Hepatocyte (in vitro differentiated cells): ENCODE measurements around the gene ZNF91. TPM values are rescaled to one million over a fixed set of nuclear protein-coding genes. Genes with fewer than 3 reads are reported as not detected.
"Not testable (repeated sequence)": the region's sequence is repeated elsewhere in the genome, so short reads cannot be mapped to it uniquely, and the experiment has no call there.

ENCODE experiments used
- DNase-seq: peaks from one replicate; pipeline ENCODE4 v3.0.0-alpha.2; 2016; ENCODE audit warnings: low spot score
- H2AFZ ChIP-seq: fragments of 200-600 bp; sonication (generic); 2 replicates; pipeline ENCODE4 v1.6.0; 2016; ENCODE audit warnings: antibody characterized with exemption, mild to moderate bottlenecking
- H3K27ac ChIP-seq: fragments of 200-600 bp; sonication (generic); 2 replicates; pipeline ENCODE4 v1.5.1; 2016; ENCODE audit warnings: mild to moderate bottlenecking
- H3K27me3 ChIP-seq: fragments of 200-600 bp; sonication (generic); 2 replicates; pipeline ENCODE4 v1.6.1; 2016
- H3K36me3 ChIP-seq: fragments of 200-600 bp; sonication (generic); replicated peaks from 2 replicates; pipeline ENCODE4 v1.5.1; 2016; ENCODE audit warnings: low read depth; ENCODE audit not compliant: insufficient read depth
- H3K4me1 ChIP-seq: fragments of 200-600 bp; sonication (generic); 2 replicates; pipeline ENCODE4 v1.5.1; 2016; ENCODE audit warnings: mild to moderate bottlenecking, moderate library complexity; ENCODE audit not compliant: insufficient read depth
- H3K4me2 ChIP-seq: fragments of 200-600 bp; sonication (generic); 2 replicates; pipeline ENCODE4 v1.6.0; 2016
- H3K4me3 ChIP-seq: fragments of 200-600 bp; sonication (generic); 2 replicates; pipeline ENCODE4 v1.5.1; 2016; ENCODE audit warnings: mild to moderate bottlenecking
- H3K79me2 ChIP-seq: fragments of 200-600 bp; sonication (generic); 2 replicates; pipeline ENCODE4 v1.6.0; 2017; ENCODE audit warnings: mild to moderate bottlenecking
- H3K9me2 ChIP-seq: fragments of 200-600 bp; sonication (generic); replicated peaks from 2 replicates; pipeline ENCODE4 v1.6.0; 2017; ENCODE audit warnings: mild to moderate bottlenecking; ENCODE audit not compliant: insufficient read depth
- H3K9me3 ChIP-seq: fragments of 200-600 bp; sonication (generic); 2 replicates; pipeline ENCODE4 v1.5.1; 2016; ENCODE audit warnings: low read depth, mild to moderate bottlenecking
- H4K20me1 ChIP-seq: fragments of 200-600 bp; sonication (generic); 2 replicates; pipeline ENCODE4 v1.6.0; 2016; ENCODE audit warnings: mild to moderate bottlenecking; ENCODE audit not compliant: insufficient read depth, poor library complexity, severe bottlenecking
- CTCF ChIP-seq: fragments of 200-600 bp; sonication (generic); IDR thresholded peaks from 2 replicates; pipeline ENCODE4 v1.5.1; 2016; ENCODE audit warnings: antibody characterized with exemption, mild to moderate bottlenecking; ENCODE audit not compliant: poor library complexity
- EZH2 ChIP-seq: fragments of 200-600 bp; sonication (generic); IDR thresholded peaks from 2 replicates; pipeline ENCODE4 v1.6.1; 2016; ENCODE audit warnings: antibody characterized with exemption, mild to moderate bottlenecking, borderline replicate concordance
- EZH2phosphoT487 ChIP-seq: fragments of 200-600 bp; sonication (generic); IDR thresholded peaks from one replicate; pipeline ENCODE4 v1.6.1; 2018; ENCODE audit warnings: antibody characterized with exemption, mild to moderate bottlenecking, low read depth, moderate library complexity; ENCODE audit not compliant: unreplicated experiment, severe bottlenecking
- WGBS: methylation state at CpG from one replicate; pipeline ENCODE4 v1.1.6; 2016; ENCODE audit warnings: low lambda C conversion rate; ENCODE audit errors: missing lambda C conversion rate; 5-methylcytosine and 5-hydroxymethylcytosine counted together
- polyA plus RNA-seq: library from polyadenylated mRNA; unstranded; fragments of >200 nt; fragmentation: Nextera tagmentation; extraction: Ambion mirVana; gene quantifications from 2 replicates; pipeline ENCODE4 v1.2.1, GENCODE V29; 2016
- total RNA-seq: library from RNA; depleted of rRNA; stranded (reverse); fragments of >200 nt; gene quantifications from 2 replicates; pipeline ENCODE4 v1.2.3, GENCODE V29; 2014

The ZNF91 gene
- total and polyA plus RNA-seq, 2 experiments from 2014 or later: 25.2 to 68.3 TPM

GRCh38 chr19:23365222-23365621 is 30.0 kb downstream of the ZNF91 start:
- no peak overlapping the region for H3K27ac ChIP-seq
- 92% methylated on average over 3 of the region's 3 CpGs for WGBS
- H3K4me1 ChIP-seq: no peaks in the 10 kb centered on the region
- TF ChIP-seq EZH2phosphoT487 (no peak), CTCF (no peak), EZH2 (no peak)
- no peaks in the 10 kb centered on the region for H3K27me3 ChIP-seq
- no peaks in the 10 kb centered on the region for H4K20me1 ChIP-seq
- peaks cover 85% of the 10 kb centered on the region for H3K9me3 ChIP-seq
- no peak overlapping the region for H2AFZ ChIP-seq
- no peaks in the 10 kb centered on the region for H3K9me2 ChIP-seq
- no peak overlapping the region for H3K4me2 ChIP-seq
- no peak for DNase-seq
- H3K4me3 ChIP-seq: no peak overlapping the region
- H3K36me3 ChIP-seq: peaks cover 32% of the 10 kb centered on the region
- peaks cover 49% of the 10 kb centered on the region for H3K79me2 ChIP-seq

- Histone ChIP-seq H3K9me3 (peaks cover 94% of the 10 kb centered on the region), H3K79me2 (peaks cover 63% of the 10 kb centered on the region), H3K36me3 (peaks cover 36% of the 10 kb centered on the region), H3K4me3 (peak overlapping the region; percentile 6)
- not testable (repeated sequence) for H3K4me1 ChIP-seq, H3K9me2 ChIP-seq, H4K20me1 ChIP-seq, H3K4me2 ChIP-seq, DNase-seq, H3K27me3 ChIP-seq, H3K27ac ChIP-seq, H2AFZ ChIP-seq
- WGBS: 100% methylated on average over 1 of the region's 1 CpG
Measured at GRCh38 chr19:23361843-23362242, 33.4 kb downstream of the ZNF91 start.

GRCh38 chr19:23351806-23352205 is 43.5 kb downstream of the ZNF91 start:
- TF ChIP-seq EZH2: no peak
- TF ChIP-seq CTCF: no peak
- no peak for TF ChIP-seq EZH2phosphoT487
- Histone ChIP-seq H3K27me3 (no peaks in the 10 kb centered on the region), H3K9me3 (peaks cover 94% of the 10 kb centered on the region), H3K27ac (no peak overlapping the region), H3K9me2 (no peaks in the 10 kb centered on the region), H3K4me2 (no peak overlapping the region), H3K4me3 (no peak overlapping the region), H2AFZ (no peak overlapping the region), H3K79me2 (peaks cover 98% of the 10 kb centered on the region), H3K36me3 (peaks cover 19% of the 10 kb centered on the region), H3K4me1 (no peaks in the 10 kb centered on the region), H4K20me1 (no peaks in the 10 kb centered on the region)
- no peak for DNase-seq
- WGBS: 99% methylated on average over 4 of the region's 4 CpGs

- TF ChIP-seq EZH2phosphoT487: no peak
- no peak for TF ChIP-seq EZH2
- TF ChIP-seq CTCF: no peak
- H3K9me2 ChIP-seq: no peaks in the 10 kb centered on the region
- H3K36me3 ChIP-seq: peaks cover 8% of the 10 kb centered on the region
- no peaks in the 10 kb centered on the region for H4K20me1 ChIP-seq
- H3K4me3 ChIP-seq: no peak overlapping the region
- peaks cover 67% of the 10 kb centered on the region for H3K9me3 ChIP-seq
- no peaks in the 10 kb centered on the region for H3K4me1 ChIP-seq
- H3K27me3 ChIP-seq: no peaks in the 10 kb centered on the region
- no peak overlapping the region for H3K27ac ChIP-seq
- over 99% methylated on average over 7 of the region's 7 CpGs for WGBS
- H3K4me2 ChIP-seq: no peak overlapping the region
- DNase-seq: no peak
- H3K79me2 ChIP-seq: peaks cover 98% of the 10 kb centered on the region
- H2AFZ ChIP-seq: no peak overlapping the region
Measured at GRCh38 chr19:23346696-23347095, 48.6 kb downstream of the ZNF91 start.
